ENCODE measurements around the gene PRKN. TPM values are rescaled to one million over a fixed set of nuclear protein-coding genes. Genes with fewer than 3 reads are reported as not detected.
A peak's percentile ranks its signal among the peaks of the same experiment; 100 is the strongest.
"Not testable (repeated sequence)": the region's sequence is repeated elsewhere in the genome, so short reads cannot be mapped to it uniquely, and the experiment has no call there.

Gene PRKN
- total RNA-seq, 2 donors from 2014 or later, result 3.3 to 4.8 TPM

GRCh38 chr6:161498881-161499280, 1228.7 kb downstream of the PRKN start:
- TF ChIP-seq CTCF (conservative IDR thresholded peaks at IDR 0.05), result no peak
- 95% methylated on average over 4 of the region's 4 CpGs; no CpG with 5 or more reads in 1 of the 2 experiments for WGBS, 2 experiments (ENCODE audit: insufficient coverage in 1 of 2, insufficient read length in 1 of 2)
- no peaks in the 10 kb centered on the region for H3K36me3 Mint-ChIP-seq (ENCODE audit: low read depth)

GRCh38 chr6:161498359-161498758, 1229.2 kb downstream of the PRKN start:
- peaks cover 23% of the 10 kb centered on the region for H3K27me3 Mint-ChIP-seq (ENCODE audit: insufficient read depth)

More at GRCh38 chr6:161498881-161499280, 1228.7 kb downstream of the PRKN start:
- H3K27me3 ChIP-seq (ENCODE audit: control insufficient read depth, insufficient read depth, low read length, poor library complexity, severe bottlenecking), result no peaks in the 10 kb centered on the region
- no peak overlapping the region for H3K4me3 ChIP-seq (ENCODE audit: low read length)
- H3K27ac ChIP-seq (ENCODE audit: low read depth, low read length), result no peak overlapping the region
- no peak overlapping the region for H3K27ac Mint-ChIP-seq
- H3K4me1 ChIP-seq (ENCODE audit: control insufficient read depth, insufficient read depth, low read length), result no peaks in the 10 kb centered on the region
- peaks cover 6% of the 10 kb centered on the region for H3K4me1 Mint-ChIP-seq
- no peaks in the 10 kb centered on the region for H3K9me3 Mint-ChIP-seq
- no peaks in the 10 kb centered on the region for H3K9me3 ChIP-seq (ENCODE audit: control insufficient read depth, low read length)
- H3K27me3 Mint-ChIP-seq (ENCODE audit: insufficient read depth), result peaks cover 18% of the 10 kb centered on the region
- no peak overlapping the region for H3K4me3 Mint-ChIP-seq
- H3K36me3 ChIP-seq (ENCODE audit: control insufficient read depth, insufficient read depth, low read length), result no peaks in the 10 kb centered on the region
- no peak for DNase-seq
- no peak overlapping the region for H3K9ac ChIP-seq (ENCODE audit: extremely low read depth, low read length, poor library complexity, severe bottlenecking)

GRCh38 chr6:161496941-161497340, 1230.6 kb downstream of the PRKN start:
- 91 to 100% methylated on average over 3 to 8 of the region's 8 CpGs for WGBS, 2 experiments (ENCODE audit: insufficient coverage in 1 of 2, insufficient read length in 1 of 2)
- no peak overlapping the region for H3K27ac Mint-ChIP-seq

More at GRCh38 chr6:161498359-161498758, 1229.2 kb downstream of the PRKN start:
- DNase-seq, result peak; percentile 88
- no peaks in the 10 kb centered on the region for H3K9me3 ChIP-seq (ENCODE audit: control insufficient read depth, low read length)
- H3K4me3 ChIP-seq (ENCODE audit: low read length), result no peak overlapping the region
- no peaks in the 10 kb centered on the region for H3K27me3 ChIP-seq (ENCODE audit: control insufficient read depth, insufficient read depth, low read length, poor library complexity, severe bottlenecking)
- H3K4me1 ChIP-seq (ENCODE audit: control insufficient read depth, insufficient read depth, low read length), result no peaks in the 10 kb centered on the region
- H3K36me3 ChIP-seq (ENCODE audit: control insufficient read depth, insufficient read depth, low read length), result no peaks in the 10 kb centered on the region
- H3K27ac ChIP-seq (ENCODE audit: low read depth, low read length), result no peak overlapping the region
- Mint-ChIP-seq H3K4me1 (peaks cover 6% of the 10 kb centered on the region), H3K9me3 (no peaks in the 10 kb centered on the region), H3K36me3 (ENCODE audit: low read depth) (no peaks in the 10 kb centered on the region), H3K27ac (no peak overlapping the region), H3K4me3 (no peak overlapping the region)
- WGBS, 2 experiments (ENCODE audit: insufficient coverage in 1 of 2, insufficient read length in 1 of 2), result 35 to 50% methylated on average over 4 to 6 of the region's 7 CpGs
- no peak overlapping the region for H3K9ac ChIP-seq (ENCODE audit: extremely low read depth, low read length, poor library complexity, severe bottlenecking)
- peak; percentile 78 for TF ChIP-seq CTCF (conservative IDR thresholded peaks at IDR 0.05)

GRCh38 chr6:161496271-161496670, 1231.3 kb downstream of the PRKN start:
- H3K4me1 ChIP-seq (ENCODE audit: control insufficient read depth, insufficient read depth, low read length); H3K36me3 ChIP-seq (ENCODE audit: control insufficient read depth, insufficient read depth, low read length); H3K9me3 ChIP-seq (ENCODE audit: control insufficient read depth, low read length); H3K4me3 Mint-ChIP-seq; H3K27me3 ChIP-seq (ENCODE audit: control insufficient read depth, insufficient read depth, low read length, poor library complexity, severe bottlenecking); H3K9me3 Mint-ChIP-seq; H3K27ac Mint-ChIP-seq; DNase-seq; H3K36me3 Mint-ChIP-seq (ENCODE audit: low read depth); H3K27ac ChIP-seq (ENCODE audit: low read depth, low read length); H3K4me3 ChIP-seq (ENCODE audit: low read length); H3K9ac ChIP-seq (ENCODE audit: extremely low read depth, low read length, poor library complexity, severe bottlenecking); H3K4me1 Mint-ChIP-seq: not testable (repeated sequence)
- H3K27me3 Mint-ChIP-seq (ENCODE audit: insufficient read depth), result peaks cover 23% of the 10 kb centered on the region
- 84 to 89% methylated on average over 4 of the region's 4 CpGs for WGBS, 2 experiments (ENCODE audit: insufficient coverage in 1 of 2, insufficient read length in 1 of 2)

More at GRCh38 chr6:161496941-161497340, 1230.6 kb downstream of the PRKN start:
- no peaks in the 10 kb centered on the region for H3K36me3 Mint-ChIP-seq (ENCODE audit: low read depth)
- no peaks in the 10 kb centered on the region for H3K9me3 Mint-ChIP-seq
- Histone ChIP-seq H3K9ac (ENCODE audit: extremely low read depth, low read length, poor library complexity, severe bottlenecking) (no peak overlapping the region), H3K4me1 (ENCODE audit: control insufficient read depth, insufficient read depth, low read length) (no peaks in the 10 kb centered on the region), H3K9me3 (ENCODE audit: control insufficient read depth, low read length) (no peaks in the 10 kb centered on the region), H3K27me3 (ENCODE audit: control insufficient read depth, insufficient read depth, low read length, poor library complexity, severe bottlenecking) (no peaks in the 10 kb centered on the region), H3K36me3 (ENCODE audit: control insufficient read depth, insufficient read depth, low read length) (no peaks in the 10 kb centered on the region), H3K4me3 (ENCODE audit: low read length) (no peak overlapping the region), H3K27ac (ENCODE audit: low read depth, low read length) (no peak overlapping the region)
- H3K4me1 Mint-ChIP-seq, result peaks cover 4% of the 10 kb centered on the region
- TF ChIP-seq CTCF (conservative IDR thresholded peaks at IDR 0.05), result peak; percentile 62
- H3K27me3 Mint-ChIP-seq (ENCODE audit: insufficient read depth), result peaks cover 23% of the 10 kb centered on the region
- peak; percentile 63 for DNase-seq
- H3K4me3 Mint-ChIP-seq, result no peak overlapping the region

Data from endodermal cell (in vitro differentiated cells).